HFFc6 (cell line): ENCODE results near the gene ERC2. TPM values are rescaled to one million over a fixed set of nuclear protein-coding genes. Genes with fewer than 3 reads are reported as not detected.

ENCODE experiments used
- DNase-seq: peaks from one replicate; pipeline ENCODE4 v3.0.0-alpha.2; 2018
- H3K27ac Mint-ChIP-seq: 2 replicates; pipeline ENCODE4 v1.8.0; 2020; ENCODE audit warnings: mild to moderate bottlenecking, mixed read lengths
- H3K27me3 Mint-ChIP-seq: 2 replicates; pipeline ENCODE4 v1.8.0; 2021; ENCODE audit warnings: mild to moderate bottlenecking, moderate library complexity, mixed read lengths; ENCODE audit not compliant: insufficient read depth
- H3K36me3 Mint-ChIP-seq: 2 replicates; pipeline ENCODE4 v1.8.0; 2021; ENCODE audit warnings: low read depth, mixed read lengths
- H3K4me1 Mint-ChIP-seq: 2 replicates; pipeline ENCODE4 v1.8.0; 2020; ENCODE audit warnings: low read depth, mixed read lengths
- H3K4me3 Mint-ChIP-seq: 2 replicates; pipeline ENCODE4 v1.8.0; 2020; ENCODE audit warnings: mild to moderate bottlenecking, moderate library complexity, mixed read lengths
- H3K9me3 Mint-ChIP-seq: 2 replicates; pipeline ENCODE4 v1.8.0; 2020; ENCODE audit warnings: mild to moderate bottlenecking, mixed read lengths
- CTCF ChIP-seq: fragments of 200-600 bp; sonication (generic); IDR thresholded peaks from 2 replicates; pipeline ENCODE4 v1.5.0; 2021; ENCODE audit warnings: antibody characterized with exemption, mild to moderate bottlenecking
- total RNA-seq, 6 experiments: library from RNA; stranded (reverse); fragmentation: NEBNext Ultra II Directional; extraction: Animal tissue kit (Norgen Biotek cat#: 25700); gene quantifications; 2 replicates in 1 of 6; 3 replicates in 5 of 6; pipeline ENCODE4 v1.2.3, GENCODE V29; 2021

ERC2 gene
- total RNA-seq, 6 experiments from 2014 or later: 0.11 TPM; not detected in 5

DNA sequence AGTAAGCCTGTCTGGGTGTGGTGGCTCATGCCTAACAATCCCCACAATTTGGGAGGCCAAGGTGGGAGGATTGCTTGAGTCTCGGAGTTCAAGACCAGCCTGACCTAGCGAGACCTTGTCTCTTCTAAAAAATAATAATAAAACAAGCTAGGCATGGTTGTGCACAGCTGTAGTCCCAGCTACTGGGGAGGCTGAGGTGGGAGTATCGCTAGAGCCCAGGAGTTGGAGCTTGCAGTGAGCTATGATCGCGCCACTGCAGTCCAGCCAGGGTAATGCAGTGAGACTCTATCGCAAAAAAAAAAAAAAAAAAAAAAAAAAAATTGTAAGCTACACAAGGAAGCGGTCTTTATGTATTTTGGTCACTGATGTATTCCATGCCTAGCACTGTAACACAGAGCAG is 738.7 kb downstream of the ERC2 start:
- Mint-ChIP-seq H3K27ac (no peak overlapping the region), H3K27me3 (peaks cover 20% of the 10 kb centered on the region), H3K4me3 (no peak overlapping the region), H3K36me3 (no peaks in the 10 kb centered on the region), H3K4me1 (no peaks in the 10 kb centered on the region), H3K9me3 (no peaks in the 10 kb centered on the region)
- TF ChIP-seq CTCF: no peak; the same call in 1 of the 2 replicates
- no peak for DNase-seq

- H3K4me1 Mint-ChIP-seq: no peaks in the 10 kb centered on the region
- no peak overlapping the region for H3K27ac Mint-ChIP-seq
- H3K27me3 Mint-ChIP-seq: peaks cover 16% of the 10 kb centered on the region
- no peak overlapping the region for H3K4me3 Mint-ChIP-seq
- no peaks in the 10 kb centered on the region for H3K9me3 Mint-ChIP-seq
- no peaks in the 10 kb centered on the region for H3K36me3 Mint-ChIP-seq
- no peak for TF ChIP-seq CTCF
- DNase-seq: no peak
Measured at GRCh38 chr3:55728461-55729100, 739.7 kb downstream of the ERC2 start.

- Mint-ChIP-seq H3K36me3 (no peaks in the 10 kb centered on the region), H3K4me3 (no peak overlapping the region), H3K4me1 (no peaks in the 10 kb centered on the region; the same call in 1 of the 2 replicates), H3K27me3 (peaks cover 18% of the 10 kb centered on the region), H3K27ac (no peak overlapping the region), H3K9me3 (no peaks in the 10 kb centered on the region)
- no peak for DNase-seq
- TF ChIP-seq CTCF: no peak
Measured at GRCh38 chr3:55726501-55726775, 741.8 kb downstream of the ERC2 start.

GRCh38 chr3:55725681-55726500 is 742.4 kb downstream of the ERC2 start:
- no peaks in the 10 kb centered on the region; the same call in 1 of the 2 replicates for H3K4me1 Mint-ChIP-seq
- no peak for DNase-seq
- no peak for TF ChIP-seq CTCF
- peaks cover 18% of the 10 kb centered on the region for H3K27me3 Mint-ChIP-seq
- H3K4me3 Mint-ChIP-seq: no peak overlapping the region
- no peak overlapping the region for H3K27ac Mint-ChIP-seq
- no peaks in the 10 kb centered on the region for H3K9me3 Mint-ChIP-seq
- no peaks in the 10 kb centered on the region for H3K36me3 Mint-ChIP-seq

- Mint-ChIP-seq H3K36me3 (no peaks in the 10 kb centered on the region), H3K9me3 (no peaks in the 10 kb centered on the region), H3K27me3 (peaks cover 18% of the 10 kb centered on the region), H3K27ac (no peak overlapping the region), H3K4me1 (no peaks in the 10 kb centered on the region; the same call in 1 of the 2 replicates), H3K4me3 (no peak overlapping the region)
- TF ChIP-seq CTCF: no peak
- DNase-seq: no peak
Measured at GRCh38 chr3:55724821-55725220, 743.4 kb downstream of the ERC2 start.
